Fibroblast of gingiva (primary cell): ENCODE measurements around the gene IPO4.

Source experiments
- DNase-seq: peaks from one replicate; pipeline ENCODE4 v3.0.0-alpha.2; 2011; ENCODE audit warnings: low read depth

Gene IPO4

DNA sequence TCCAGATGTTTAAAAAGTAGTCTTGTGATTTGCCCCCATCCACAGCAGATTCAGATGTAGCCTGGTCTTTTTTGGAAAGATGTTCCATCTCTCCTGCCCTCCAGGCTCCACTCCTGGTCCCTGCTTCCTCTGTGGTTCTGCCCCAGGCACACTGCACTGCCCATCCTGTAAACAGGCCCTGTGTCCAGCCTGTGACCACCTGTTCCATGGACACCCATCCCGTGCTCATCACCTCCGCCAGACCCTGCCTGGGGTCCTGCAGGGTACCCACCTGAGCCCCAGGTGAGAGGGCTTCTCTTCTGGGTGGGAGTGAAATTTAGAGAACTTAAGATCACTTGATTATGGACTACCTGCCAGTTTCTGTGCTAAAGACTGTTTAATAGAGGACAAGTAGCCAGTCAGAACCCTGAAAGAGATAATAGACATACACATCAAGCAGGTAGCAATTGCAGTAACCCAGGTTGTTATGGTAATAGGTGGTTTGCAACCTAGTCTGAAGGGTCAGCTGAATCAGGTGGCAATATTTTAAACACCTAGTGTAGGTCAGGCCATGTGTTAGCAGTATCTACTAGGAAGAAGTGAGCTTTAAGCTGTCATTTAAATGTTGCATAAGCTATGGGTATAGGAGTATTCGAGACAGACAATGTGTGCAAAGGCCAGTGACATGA is 39.2 kb downstream of the IPO4 start:
- DNase-seq: no peak

DNA sequence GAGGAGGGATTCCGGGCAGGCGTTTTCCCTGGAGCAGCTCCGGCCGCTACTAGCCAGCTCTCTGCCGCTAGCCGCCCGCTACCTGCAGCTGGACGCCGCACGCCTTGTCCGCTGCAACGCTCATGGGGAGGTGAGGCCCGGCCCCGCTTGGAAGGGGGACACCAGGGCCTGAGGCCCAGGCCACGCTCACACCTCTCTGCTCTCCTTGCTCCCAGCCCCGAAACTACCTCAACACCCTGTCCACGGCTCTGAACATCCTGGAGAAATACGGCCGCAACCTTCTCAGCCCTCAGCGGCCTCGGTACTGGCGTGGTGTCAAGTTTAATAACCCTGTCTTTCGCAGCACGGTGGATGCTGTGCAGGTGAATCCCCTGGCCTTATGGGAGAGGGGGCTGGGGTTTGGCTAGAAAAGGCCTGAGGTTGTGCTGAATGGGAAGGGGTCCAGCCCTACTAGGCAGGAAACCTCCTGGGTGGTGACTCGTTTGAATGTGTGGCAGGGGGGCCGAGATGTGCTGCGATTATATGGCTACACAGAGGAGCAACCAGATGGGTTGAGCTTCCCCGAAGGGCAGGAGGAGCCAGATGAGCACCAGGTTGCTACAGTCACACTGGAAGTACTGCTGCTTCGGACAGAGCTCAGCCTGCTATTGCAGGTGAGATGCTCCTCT is 40.7 kb downstream of the IPO4 start:
- DNase-seq: no peak

DNA sequence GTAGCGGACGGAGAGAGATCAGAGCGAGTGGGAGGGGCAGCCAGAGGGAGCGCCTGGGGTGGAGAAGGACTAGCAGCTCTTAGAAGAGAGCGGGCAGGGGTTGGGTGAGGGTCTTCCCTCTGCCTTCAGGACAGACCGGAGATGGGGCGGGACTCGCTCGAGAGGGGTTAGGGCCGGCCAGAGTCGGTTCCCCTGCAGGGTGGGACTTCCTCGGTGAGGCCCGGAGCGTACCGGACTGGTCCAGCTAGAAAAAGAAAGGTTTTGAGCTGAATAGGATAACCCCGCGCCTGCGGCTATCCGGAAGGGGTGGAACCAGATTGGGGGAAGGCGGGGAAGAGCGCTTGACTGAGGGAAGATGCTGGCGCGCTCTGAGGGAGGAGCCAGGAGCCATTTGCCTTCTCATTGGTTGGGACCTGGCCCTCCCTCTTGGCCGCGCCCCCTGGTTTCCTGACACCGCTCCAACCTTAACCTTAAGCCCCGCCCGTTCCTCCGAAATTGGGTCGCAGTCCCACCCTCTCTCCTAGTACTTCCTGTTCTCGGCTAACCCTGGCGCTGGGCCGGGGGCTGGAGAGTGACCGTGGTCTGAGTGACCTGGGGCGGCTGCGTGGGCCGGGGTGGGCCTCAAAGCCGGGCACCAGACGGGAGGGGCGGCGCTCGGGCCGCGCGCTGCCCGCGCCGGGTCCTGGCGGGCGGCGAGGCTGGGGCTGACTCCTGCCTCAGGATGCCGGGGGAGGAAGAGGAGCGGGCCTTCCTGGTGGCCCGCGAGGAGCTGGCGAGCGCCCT is 41.4 kb downstream of the IPO4 start, which contains the start of gene RNF31:
Gene RNF31 (plus strand): TSS at position 521 of the 783 bp plus-strand sequence. CDS start 201 bp downstream, at position 722.
- peak; percentile 99 for DNase-seq

DNA sequence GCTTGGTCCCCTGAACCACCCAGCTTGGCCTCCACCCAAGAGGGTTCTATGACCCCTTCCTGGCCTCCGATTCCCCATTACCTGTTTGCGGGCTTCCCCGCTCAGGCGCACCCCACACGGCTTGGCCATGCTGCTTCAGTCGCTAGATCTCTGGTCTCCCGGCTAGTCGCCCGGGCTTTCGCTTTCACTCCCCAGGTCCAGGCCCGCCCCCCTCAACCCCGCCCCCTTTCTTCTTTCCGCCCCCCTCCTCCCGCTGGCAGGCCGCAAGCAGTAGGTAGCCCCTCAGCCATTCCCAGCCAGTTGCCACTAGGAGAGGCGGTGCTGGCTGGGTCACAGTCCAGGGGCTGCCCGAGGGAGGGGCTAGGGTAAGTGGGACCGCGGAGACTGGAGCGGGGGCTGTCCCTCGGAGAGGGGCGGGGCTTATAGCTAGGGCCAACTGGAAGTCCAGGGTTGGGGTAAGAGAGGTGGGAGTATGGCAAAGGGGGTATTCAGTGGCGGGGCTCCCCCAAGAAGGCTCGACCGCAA is 42.1 kb downstream of the IPO4 start, which contains the start of gene PSME2:
Gene PSME2 (minus strand): TSS at position 158 of the 525 bp plus-strand sequence. CDS start 29 bp downstream, at position 129.
- DNase-seq: peak; percentile 96

DNA sequence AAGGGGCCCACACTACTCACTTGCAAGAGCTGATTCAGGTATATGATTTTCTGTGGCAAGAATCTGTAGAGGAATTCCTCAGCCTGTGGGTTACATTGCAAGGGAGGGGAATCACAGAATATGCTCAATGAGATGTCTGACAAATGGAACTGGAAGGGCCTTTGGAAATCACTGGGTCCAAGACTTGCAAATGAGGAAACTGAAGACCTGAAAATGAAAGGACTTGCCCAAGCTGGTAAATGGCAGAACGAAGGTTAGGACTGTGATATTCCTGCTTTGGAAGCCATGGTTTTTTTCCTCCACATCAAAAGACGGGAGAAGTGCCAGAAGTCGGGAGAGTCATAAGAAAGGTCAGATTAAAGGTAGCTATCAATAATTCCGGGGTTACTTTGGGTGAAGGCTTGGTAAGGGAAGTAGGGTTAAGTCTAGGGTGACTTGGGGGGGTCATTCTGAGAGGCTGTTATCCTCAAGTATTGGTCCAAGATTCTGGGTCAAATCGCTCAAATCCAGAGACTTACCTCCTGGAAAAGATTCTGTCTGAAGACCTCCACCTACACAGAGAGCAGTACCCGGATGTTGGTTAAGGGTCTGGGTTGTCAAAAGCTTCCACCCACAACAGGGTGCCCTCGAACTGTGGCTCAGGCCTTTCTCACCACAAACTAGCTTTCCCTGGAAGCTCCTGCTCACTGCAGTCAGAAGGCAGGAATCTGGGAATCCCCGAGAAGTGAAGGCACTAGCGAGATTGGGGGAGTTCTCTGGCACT is 42.7 kb downstream of the IPO4 start:
- no peak for DNase-seq

DNA sequence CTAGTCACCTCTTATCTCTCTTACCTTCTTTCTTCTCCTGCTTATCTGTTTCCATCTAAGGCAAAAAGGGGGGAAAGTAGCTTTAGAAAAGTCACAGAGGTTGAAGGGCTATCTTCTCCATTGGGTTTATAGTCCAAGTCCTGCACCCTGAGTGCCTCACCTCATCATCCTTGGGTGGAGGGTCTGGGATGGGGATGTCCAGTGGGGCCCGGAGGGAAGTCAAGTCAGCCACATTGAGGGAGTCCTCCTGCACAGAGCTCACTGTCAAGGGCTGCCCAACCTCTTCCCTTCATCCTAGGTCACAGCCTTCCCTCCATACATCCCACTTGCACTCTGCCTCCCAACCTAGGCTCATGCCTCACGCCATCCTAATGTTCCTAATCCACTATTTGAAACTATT is 43.4 kb downstream of the IPO4 start:
- no peak for DNase-seq

DNA sequence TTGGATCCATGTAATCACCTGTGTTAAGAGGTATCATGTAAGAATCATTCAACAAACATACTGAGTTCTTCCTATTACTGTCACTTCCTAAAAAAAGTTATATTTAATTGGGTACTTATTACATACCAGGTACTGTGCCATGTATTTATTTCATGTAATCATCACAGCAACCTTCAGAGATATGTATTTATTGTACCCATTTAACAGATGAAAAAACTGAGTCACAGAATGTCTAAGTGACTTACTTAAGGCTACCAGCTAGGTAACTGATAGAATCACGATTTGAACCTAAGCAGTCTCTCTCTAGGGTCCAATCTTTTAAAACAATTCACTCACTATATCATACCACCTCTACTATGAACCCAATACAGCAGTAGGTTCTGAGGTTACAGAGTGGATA is 44.2 kb downstream of the IPO4 start:
- DNase-seq: no peak

DNA sequence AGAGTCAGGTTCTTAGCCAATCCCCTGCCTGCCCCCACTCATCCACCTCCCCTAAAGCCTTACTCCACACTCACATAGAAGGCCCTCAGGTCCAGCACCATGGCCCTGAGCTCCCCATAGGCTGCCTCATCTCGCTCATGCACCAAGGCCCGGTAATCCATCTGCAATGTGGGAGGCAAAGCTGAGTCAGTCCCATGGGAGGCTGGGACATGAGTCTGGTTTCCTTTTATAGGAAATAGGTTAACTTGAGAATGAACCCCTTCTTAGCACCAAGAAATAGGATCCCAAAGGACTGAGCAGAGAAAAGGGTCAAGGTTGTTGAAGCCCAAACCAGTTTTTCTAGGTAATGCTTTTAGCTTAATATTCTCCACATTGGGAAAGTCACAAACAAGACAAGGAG is 45.1 kb downstream of the IPO4 start:
- peak; percentile 44 for DNase-seq

DNA sequence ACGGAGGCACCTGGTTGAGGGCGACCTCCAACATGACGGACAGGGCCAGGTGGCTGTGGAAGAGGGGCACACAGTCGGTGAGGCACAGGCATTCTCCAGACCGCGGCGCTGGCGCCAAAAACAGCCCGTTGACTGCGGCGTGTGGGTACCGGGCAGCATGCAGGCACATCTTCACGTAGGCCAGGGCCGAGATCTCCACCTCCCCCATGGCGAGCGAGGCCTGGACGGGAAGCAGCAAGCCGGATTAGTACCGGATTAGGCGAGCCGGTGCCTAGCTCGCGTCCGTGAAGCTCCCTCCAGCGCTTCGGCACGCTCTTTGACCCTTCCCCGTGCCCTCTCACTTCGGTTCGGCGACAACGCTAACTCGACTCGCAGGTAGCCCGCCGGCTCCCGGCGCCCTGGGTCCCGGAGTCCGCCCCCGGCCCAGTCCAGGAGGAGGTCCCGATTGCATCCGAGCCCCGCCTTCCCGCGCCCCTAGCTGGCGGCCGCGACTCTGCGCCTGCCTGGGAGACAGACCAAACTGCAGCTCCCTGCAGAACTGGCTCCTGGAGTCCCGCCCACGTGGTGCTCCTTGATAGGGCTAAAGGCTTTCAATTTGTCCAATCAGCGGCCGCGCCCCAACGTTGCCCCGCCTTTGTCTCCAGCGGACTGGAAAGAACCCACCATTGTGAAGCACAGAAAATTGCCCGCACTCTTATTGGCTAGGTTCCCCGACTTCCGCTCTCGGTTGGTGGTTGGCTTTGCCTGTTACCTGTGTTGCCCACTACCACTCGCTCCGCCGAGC is 47.3 kb downstream of the IPO4 start, which contains the start of gene EMC9:
Gene EMC9 (minus strand): TSS at position 495 of the 784 bp plus-strand sequence. CDS start 287 bp downstream, at position 208.
- DNase-seq: peak; percentile 98

DNA sequence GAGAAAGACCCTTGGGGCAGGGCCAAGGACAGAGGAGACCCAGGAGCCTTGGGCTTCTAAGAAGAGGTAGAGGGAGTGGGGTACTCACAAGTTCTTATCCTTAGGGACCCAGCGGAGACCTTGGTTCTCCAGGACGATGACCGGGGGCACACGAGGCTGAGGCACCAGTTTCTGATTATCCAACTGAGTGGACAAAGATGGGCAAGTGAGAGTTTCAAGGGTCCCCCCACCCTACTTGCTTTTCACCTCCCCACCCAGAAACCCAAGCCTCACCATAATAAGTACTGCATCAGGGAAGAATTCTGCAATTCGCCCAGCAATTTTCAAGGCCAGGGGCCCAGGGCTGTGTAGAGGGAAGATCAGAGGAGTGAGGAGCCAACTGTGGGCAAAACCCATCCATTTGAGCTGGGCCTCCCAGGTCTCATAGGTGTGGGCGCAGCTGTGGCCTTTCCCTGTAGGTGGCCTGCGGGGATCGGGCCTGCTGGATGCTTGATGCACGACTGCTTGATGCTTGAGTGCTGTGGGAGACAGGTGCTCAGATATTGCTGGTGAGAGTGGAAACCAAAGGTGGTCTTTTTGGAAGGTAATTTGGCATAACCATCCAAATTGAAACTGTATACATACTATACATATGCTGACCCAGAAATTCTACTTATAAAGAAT is 49.2 kb downstream of the IPO4 start:
- no peak for DNase-seq

DNA sequence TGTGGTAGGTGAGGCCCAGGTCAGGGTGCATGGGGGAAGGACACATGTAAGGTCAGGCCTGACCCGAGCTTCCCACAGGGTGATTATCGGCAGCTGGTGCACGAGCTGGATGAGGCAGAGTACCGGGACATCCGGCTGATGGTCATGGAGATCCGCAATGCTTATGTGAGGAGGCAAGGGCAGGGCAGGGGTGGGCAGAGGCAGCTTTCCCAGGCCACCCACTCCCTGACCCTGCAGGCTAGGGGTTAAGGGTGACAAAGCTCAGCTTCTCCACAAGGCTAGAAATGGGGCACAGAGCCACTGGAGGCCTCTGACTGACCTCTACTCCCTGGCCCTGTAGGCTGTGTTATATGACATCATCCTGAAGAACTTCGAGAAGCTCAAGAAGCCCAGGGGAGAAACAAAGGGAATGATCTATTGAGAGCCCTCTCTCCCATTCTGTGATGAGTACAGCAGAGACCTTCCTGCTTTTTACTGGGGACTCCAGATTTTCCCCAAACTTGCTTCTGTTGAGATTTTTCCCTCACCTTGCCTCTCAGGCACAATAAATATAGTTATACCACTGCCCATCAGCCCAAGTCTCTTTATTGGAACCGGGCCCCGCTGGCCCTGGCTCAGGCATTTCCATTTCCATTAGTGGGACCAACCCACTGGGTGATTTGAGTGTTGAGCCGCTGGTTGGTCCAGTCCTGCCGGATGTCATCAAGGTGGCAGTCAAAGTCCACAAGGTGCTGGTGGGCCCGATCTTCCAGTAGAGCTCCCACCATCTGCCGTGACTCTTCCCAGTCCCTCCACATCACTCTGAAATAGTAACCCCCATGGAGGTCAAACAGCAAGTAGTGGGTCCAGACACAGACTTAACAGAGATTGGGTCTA is 50.0 kb downstream of the IPO4 start:
- no peak for DNase-seq

DNA sequence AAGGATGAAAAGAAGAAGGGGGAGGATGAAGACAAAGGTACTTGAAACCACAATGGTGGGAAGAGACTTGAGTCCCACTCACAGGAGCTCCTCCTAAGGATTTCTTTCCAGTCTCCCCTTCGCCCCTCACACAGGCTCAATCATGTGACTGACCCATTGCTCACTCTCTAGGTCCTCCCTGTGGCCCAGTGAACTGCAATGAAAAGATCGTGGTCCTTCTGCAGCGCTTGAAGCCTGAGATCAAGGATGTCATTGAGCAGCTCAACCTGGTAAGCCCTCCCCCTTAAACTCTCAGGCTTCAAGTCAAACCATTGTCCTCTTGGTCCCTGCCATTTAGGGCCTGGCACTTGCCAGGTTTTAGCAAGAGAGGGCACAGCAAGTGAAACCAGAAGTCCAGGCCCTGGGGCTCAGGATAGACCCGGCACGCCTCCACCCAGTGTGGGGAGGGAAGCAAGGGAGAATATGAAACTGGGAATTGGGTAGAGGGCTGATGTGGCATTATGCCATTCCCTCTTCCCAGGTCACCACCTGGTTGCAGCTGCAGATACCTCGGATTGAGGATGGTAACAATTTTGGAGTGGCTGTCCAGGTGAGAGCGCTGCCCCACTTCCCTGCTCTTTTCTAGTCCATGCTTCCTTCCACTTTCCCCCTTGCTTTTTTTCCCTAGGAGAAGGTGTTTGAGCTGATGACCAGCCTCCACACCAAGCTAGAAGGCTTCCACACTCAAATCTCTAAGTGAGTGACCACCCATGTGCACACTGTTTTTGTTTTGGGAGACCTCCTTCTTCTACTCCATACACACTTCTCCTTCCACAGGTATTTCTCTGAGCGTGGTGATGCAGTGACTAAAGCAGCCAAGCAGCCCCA is 50.9 kb downstream of the IPO4 start:
- DNase-seq: no peak

DNA sequence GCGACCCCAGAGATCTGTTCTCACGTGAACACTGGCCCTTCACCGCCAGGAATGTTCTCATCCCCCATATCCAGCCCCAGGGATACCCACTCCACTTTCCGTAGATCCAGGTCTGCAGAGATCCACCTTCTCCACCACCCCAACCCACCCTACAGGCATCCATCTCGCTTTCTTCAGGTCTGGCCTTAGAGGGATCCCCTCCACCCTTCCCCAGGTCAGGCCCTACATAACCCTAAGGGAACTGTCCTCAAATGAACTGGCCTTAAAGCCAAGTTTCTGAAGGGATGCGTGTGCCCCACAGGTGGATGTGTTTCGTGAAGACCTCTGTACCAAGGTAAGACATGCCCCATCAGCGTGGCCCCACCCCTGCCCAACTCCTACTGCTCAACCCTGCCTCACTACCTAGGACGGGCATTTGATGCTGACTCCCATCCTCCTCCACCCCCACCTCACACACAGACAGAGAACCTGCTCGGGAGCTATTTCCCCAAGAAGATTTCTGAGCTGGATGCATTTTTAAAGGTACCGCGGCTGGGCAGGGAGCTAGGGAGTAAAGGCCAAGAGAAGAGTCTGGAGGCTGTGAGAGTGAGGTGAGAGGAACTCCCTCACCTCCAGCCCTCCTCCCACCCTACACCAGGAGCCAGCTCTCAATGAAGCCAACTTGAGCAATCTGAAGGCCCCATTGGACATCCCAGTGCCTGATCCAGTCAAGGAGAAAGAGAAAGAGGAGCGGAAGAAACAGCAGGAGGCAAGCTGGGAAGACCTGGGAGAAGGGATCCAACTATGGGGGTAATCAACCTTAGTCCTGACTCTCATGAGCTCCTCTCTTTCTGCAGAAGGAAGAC is 51.7 kb downstream of the IPO4 start:
- DNase-seq: no peak

DNA sequence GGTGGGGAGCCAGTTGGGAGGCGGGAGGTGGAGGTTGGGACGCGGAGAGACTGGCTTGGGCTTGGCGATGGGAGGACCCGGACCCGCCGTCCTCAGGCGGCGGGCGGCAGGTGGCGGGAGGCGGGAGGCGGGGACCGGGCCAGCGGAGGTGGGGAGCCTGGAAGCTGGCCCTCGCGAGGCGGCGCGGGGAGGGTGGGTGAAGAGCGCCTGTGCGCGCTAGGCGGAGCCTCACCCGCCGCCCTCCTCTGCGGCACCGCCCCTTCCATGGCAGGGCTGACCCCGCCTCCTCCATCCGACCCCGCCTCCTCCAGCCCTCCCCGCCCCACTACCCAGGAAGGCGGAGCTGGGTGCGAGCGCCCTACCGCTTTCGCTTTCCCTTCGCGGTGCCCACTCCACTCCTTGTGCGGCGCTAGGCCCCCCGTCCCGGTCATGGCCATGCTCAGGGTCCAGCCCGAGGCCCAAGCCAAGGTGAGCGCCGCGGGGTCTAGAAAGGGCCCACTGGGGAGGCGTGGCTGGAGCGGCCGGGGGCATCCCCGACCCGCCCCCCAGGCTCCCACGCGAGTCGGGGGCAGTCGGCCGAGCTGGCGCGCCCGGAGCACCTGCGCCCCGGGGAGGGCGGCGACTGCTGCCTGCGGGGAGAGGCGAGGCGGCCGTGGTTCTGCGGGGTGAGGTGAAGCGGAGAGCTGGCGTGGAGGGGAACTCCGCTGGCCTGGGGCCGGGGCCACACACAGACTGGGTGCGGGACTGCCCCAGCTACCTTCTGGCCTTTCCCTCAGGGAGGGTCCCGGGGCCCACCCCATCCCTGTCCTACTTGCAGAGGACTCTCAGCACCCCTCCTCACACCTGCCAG is 52.6 kb downstream of the IPO4 start, which contains the start of gene PSME1:
Gene PSME1 (plus strand): TSS at position 361 of the 850 bp plus-strand sequence. CDS start 69 bp downstream, at position 430.
- peak; percentile 83 for DNase-seq

DNA sequence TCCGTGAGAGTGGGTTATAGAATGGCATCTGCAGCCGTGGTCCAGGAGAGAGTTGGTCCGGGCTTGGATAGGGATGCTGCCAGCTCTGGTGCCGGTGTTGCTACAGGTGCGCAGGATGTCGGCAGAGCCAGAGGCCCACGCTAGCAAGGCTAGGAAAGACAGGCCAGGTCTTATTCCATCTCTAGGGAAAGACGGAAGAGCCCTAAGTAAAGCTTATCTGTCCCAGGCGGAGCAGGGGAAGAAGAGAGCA is 53.1 kb downstream of the IPO4 start:
- no peak for DNase-seq

DNA sequence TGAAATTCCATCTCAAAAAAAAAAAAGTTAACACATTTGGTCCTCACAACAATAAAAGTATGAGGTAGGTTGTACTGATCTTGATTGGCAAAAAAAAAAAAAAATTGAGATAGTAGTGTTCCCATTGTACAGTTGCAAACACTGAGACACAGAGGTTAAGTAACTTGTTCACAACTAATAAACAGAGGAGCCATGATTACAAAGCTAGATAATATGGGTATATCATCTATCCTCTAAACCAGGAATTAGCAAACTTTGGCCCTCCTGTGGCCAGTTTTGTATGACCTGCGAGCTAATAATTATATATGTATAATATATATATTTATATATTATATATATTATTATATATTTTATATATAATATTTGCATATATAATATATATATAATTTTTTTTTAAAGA is 54.9 kb downstream of the IPO4 start:
- DNase-seq: no peak

DNA sequence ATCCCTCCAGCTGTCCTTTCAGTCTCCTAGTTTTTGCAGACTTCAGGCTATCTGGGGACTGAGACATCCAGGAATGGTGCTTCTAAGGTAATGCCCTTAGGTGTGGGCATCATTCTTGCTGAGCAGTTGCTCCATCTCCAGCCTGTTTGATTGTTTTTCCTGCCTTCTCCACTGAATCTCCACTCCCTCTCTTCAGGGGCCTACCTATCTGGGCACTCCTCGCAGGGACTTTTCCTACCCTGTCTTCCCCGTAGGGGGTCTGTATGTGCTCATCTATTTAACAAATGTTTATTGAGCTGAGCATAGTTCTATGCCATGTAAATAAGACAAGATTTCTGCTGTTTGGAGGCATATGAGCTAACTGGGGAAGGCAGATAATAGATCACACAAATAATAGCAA is 55.6 kb downstream of the IPO4 start:
- DNase-seq: no peak
